ENCODE data around the gene F10. TPM values are rescaled to one million over a fixed set of nuclear protein-coding genes. Genes with fewer than 3 reads are reported as not detected.
A peak's percentile ranks its signal among the peaks of the same experiment; 100 is the strongest.

Gene F10
- total RNA-seq, 4 donors from 2014 or later, result 1.00 to 4.8 (median 2.4) TPM

DNA sequence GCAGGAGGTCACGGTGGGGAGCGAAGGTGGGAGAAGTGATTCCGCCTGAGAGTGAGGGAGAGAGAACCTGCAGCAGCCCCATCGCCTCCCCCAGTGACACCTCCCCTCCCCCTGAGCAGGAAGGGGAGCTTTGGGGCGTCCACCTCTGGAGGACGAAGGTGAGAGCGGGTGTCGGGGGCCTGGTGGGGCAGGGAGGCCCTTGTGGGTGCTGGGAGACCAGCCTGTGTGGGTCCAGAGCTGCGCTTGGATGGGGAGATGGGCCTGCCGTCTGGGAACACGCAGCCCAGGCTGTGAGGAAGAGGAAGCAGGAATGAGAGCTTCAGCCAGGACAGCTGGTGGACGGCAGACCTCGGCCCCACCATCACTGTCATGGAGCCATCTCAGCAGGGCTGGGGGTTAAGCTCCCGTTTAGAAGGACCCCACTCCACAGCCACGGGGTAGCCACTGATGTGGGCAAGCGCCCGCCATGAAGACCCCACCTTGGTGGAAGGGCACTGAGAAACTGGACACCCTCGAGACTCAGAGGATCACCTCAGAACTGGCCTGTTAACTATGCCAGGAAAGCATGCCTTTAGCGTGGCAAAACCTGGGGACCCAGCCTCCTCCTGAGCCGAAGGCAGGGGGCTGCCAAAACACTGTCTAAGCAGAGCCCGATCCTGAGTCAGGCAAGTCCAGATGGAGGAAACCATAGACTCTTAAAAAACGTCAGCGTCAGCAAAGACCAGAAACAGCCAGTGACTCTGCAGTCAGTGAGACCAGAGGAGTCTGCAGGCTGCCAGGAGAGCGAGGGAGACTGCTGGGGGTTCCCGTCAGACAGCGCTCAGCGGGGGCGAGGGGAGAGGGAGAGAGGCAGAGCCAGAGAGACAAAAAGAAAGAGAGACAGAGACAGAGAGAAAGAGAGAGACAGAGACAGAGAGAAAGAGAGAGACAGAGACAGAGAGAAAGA is 29.4 kb downstream of the F10 start:
- H3K4me3 ChIP-seq, result peak overlapping the region in 3 of 4 donors; percentile 57 to 71 (median 68)
- H3K27ac ChIP-seq, result peak overlapping the region; percentile 85 to 96 (median 93)
- intact Hi-C loops (cut with DNase I; ENCODE audit: low total_unique reads), result loop anchor here (2.0 to 10.0 kb wide), 3 partner anchors 117 to 213 kb away; partner anchors contain the start of genes GRTP1 and LAMP1
- no peaks in the 10 kb centered on the region for H3K27me3 ChIP-seq
- peak; percentile 35 for ATAC-seq
- H3K4me1 ChIP-seq, result peaks cover 9 to 16% of the 10 kb centered on the region in 2 donors
- no peaks in the 10 kb centered on the region for H3K36me3 ChIP-seq
- peak; percentile 26 to 43 for DNase-seq
- in situ Hi-C loops (cut with MboI; ENCODE audit: low sequenced_read_pairs in 4 of 4), result no loop called here
- TF ChIP-seq CTCF (IDR thresholded peaks at IDR 0.05 in 4 of 5, conservative IDR thresholded peaks at IDR 0.05 in 1 of 5) (no peak), POLR2A (IDR thresholded peaks at IDR 0.05) (no peak)
- H3K9me3 ChIP-seq, result no peaks in the 10 kb centered on the region

- Histone ChIP-seq H3K9me3 (no peaks in the 10 kb centered on the region), H3K27ac (peak overlapping the region; percentile 85 to 96 (median 93)), H3K4me3 (peak overlapping the region; percentile 57 to 71 (median 64)), H3K4me1 (peaks cover 9 to 16% of the 10 kb centered on the region in 2 donors), H3K36me3 (no peaks in the 10 kb centered on the region), H3K27me3 (no peaks in the 10 kb centered on the region)
- intact Hi-C loops (cut with DNase I; ENCODE audit: low total_unique reads), result loop anchor here (2.0 to 10.0 kb wide), 3 partner anchors 118 to 212 kb away; partner anchors contain the start of genes GRTP1 and LAMP1
- in situ Hi-C loops (cut with MboI; ENCODE audit: low sequenced_read_pairs in 4 of 4), result no loop called here
- no peak for DNase-seq
- ATAC-seq, result no peak
- no peak for TF ChIP-seq POLR2A (IDR thresholded peaks at IDR 0.05)
- TF ChIP-seq CTCF (IDR thresholded peaks at IDR 0.05 in 4 of 5, conservative IDR thresholded peaks at IDR 0.05 in 1 of 5), result no peak
These were observed 30.0 kb downstream of the F10 start for GRCh38 chr13:113152691-113152983.

- TF ChIP-seq CTCF (IDR thresholded peaks at IDR 0.05 in 4 of 5, conservative IDR thresholded peaks at IDR 0.05 in 1 of 5), result no peak
- TF ChIP-seq POLR2A (IDR thresholded peaks at IDR 0.05), result no peak
- H3K36me3 ChIP-seq, result no peaks in the 10 kb centered on the region
- peak overlapping the region; percentile 57 to 71 (median 64) for H3K4me3 ChIP-seq
- ATAC-seq (peak; percentile 65 to 70), DNase-seq (peak; percentile 30 to 61)
- in situ Hi-C loops (cut with MboI; ENCODE audit: low sequenced_read_pairs in 4 of 4), result no loop called here
- H3K27ac ChIP-seq, result peak overlapping the region; percentile 85 to 96 (median 93)
- H3K4me1 ChIP-seq, result peaks cover 9 to 16% of the 10 kb centered on the region in 2 donors
- intact Hi-C loops (cut with DNase I; ENCODE audit: low total_unique reads), result loop anchor here (1.0 to 10.0 kb wide), 4 partner anchors 118 to 338 kb away; partner anchors contain the start of genes GRTP1 and LAMP1
- no peaks in the 10 kb centered on the region for H3K27me3 ChIP-seq
- no peaks in the 10 kb centered on the region for H3K9me3 ChIP-seq
These were observed 30.6 kb downstream of the F10 start for GRCh38 chr13:113152984-113153809.

DNA sequence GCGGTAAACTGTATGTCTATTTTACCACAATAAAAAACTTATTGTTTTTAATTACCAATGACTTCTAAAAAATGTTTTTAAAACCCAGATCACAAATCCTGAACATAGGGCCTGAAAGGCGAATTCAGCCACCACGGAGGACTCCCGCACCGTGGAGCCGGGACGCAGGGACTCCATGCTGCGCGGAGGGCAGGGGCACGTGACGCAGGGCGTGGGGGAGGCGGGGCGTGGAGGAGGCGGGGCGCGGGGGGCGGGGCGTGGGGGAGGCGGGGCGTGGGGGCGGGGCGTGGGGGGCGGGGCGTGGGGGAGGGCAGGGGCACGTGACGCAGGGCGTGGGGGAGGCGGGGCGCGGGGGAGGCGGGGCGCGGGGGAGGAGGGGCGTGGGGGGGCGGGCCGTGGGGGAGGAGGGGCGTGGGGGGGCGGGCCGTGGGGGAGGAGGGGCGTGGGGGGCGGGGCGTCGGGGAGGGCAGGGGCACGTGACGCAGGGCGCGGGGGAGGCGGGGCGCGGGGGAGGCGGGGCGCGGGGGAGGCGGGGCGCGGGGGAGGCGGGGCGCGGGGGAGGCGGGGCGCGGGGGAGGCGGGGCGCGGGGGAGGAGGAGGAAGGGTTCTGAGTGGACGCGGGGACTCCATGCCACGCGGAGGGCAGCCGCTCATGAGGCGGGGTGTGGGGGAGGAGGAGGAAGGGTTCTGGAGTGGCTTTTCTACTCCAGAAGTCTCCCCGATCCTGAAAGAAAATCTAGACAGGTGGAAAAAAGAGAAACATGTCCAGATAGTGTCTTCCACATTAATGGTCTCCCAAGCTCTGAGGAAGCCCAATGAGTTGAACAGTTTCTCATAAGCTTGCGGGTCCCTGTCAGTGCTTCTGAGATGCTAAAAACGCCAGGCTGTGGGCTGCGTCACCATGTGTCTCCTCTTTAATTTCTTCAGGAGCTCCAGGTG is 31.5 kb downstream of the F10 start:
- Histone ChIP-seq H3K27ac (peak overlapping the region; percentile 85 to 96 (median 93)), H3K36me3 (no peaks in the 10 kb centered on the region), H3K4me1 (peaks cover 9 to 16% of the 10 kb centered on the region in 2 donors), H3K27me3 (no peaks in the 10 kb centered on the region), H3K9me3 (no peaks in the 10 kb centered on the region), H3K4me3 (peak overlapping the region; percentile 57 to 71 (median 64))
- intact Hi-C loops (cut with DNase I; ENCODE audit: low total_unique reads), result loop anchor here (1.0 to 10.0 kb wide), 6 partner anchors 33 to 337 kb away; partner anchors contain the start of genes CUL4A, GRTP1, LAMP1 and PCID2
- in situ Hi-C loops (cut with MboI; ENCODE audit: low sequenced_read_pairs in 4 of 4), result no loop called here
- TF ChIP-seq POLR2A (IDR thresholded peaks at IDR 0.05) (peak; percentile 72 to 73), CTCF (IDR thresholded peaks at IDR 0.05 in 4 of 5, conservative IDR thresholded peaks at IDR 0.05 in 1 of 5) (no peak)
- DNase-seq, result peak; percentile 75 to 78
- peak; percentile 67 to 69 for ATAC-seq
